Measurements from ENCODE around the gene CHAF1A. TPM values are rescaled to one million over a fixed set of nuclear protein-coding genes. Genes with fewer than 3 reads are reported as not detected.

CHAF1A gene
- total RNA-seq, 2 donors from 2014 or later = 2.6 to 5.0 TPM

DNA sequence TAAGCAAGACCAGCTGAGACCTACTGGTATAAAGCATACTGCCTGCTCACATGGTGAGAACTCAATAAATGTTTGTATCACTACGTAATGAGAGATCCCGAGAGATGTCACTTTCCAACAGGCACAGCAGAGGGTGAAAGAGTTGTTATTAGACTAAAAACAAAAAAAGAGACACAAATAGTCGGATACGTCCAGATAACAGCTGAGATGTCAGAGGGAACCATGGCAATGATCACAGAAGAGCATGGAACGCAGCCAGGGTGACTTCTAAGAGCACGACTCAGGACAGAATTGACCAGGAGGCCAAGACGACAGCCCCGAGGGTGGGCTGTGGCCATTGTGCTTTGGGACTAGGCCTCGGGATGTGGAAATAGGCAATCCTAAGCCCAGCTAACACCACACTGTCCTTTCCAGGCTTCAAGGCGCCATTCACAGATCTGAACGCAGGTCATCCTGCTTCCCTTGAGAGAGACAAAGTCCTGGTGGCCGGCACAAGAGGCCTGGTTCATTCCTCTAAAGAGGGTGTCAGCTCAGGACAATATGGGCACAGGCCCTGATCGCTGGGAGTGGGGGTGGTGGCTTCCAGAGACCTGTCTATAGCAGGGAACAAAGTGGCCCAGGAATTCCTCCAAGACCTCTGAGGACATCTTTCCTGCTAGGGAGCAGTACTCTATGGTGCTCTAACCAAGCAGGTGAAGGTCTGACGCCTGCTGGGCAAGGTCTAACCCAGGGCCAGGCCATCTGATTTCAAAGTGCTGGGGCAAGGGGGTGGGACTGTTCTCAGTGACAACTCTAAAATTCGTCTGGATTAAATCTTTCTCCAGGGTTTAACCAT is 5.3 kb upstream of the CHAF1A start:
- Histone ChIP-seq H3K4me1 (peaks cover 0 to 76% of the 10 kb centered on the region in 2 donors), H3K27me3 (no peaks in the 10 kb centered on the region), H3K36me3 (no peaks in the 10 kb centered on the region), H3K27ac (peak overlapping the region; percentile 52 to 63), H3K4me3 (no peak overlapping the region), H3K9me3 (no peaks in the 10 kb centered on the region)
- no peak for DNase-seq (ENCODE audit: low spot score)
- TF ChIP-seq, protein P1, sequence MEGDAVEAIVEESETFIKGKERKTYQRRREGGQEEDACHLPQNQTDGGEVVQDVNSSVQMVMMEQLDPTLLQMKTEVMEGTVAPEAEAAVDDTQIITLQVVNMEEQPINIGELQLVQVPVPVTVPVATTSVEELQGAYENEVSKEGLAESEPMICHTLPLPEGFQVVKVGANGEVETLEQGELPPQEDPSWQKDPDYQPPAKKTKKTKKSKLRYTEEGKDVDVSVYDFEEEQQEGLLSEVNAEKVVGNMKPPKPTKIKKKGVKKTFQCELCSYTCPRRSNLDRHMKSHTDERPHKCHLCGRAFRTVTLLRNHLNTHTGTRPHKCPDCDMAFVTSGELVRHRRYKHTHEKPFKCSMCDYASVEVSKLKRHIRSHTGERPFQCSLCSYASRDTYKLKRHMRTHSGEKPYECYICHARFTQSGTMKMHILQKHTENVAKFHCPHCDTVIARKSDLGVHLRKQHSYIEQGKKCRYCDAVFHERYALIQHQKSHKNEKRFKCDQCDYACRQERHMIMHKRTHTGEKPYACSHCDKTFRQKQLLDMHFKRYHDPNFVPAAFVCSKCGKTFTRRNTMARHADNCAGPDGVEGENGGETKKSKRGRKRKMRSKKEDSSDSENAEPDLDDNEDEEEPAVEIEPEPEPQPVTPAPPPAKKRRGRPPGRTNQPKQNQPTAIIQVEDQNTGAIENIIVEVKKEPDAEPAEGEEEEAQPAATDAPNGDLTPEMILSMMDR (IDR thresholded peaks at IDR 0.05) = no peak

DNA sequence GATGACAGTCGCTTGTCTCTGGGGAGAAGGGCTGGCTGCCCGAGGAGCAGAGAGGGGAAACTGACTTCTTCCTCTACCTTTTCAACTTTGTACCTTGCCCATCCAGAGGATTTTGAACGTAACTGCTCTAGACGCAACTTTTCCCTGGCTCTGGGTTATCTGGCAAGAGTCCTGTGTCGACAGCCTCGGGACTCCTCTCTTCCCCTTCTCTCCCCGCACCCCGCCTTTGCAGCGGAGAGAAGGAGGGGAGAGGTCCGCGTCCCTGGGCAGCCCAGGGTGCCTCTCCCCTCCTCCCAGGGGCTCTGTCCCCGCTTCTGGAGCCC is 2.7 kb upstream of the CHAF1A start:
- Histone ChIP-seq H3K27ac (peak overlapping the region; percentile 97 to 98), H3K9me3 (no peaks in the 10 kb centered on the region), H3K36me3 (no peaks in the 10 kb centered on the region), H3K27me3 (no peaks in the 10 kb centered on the region), H3K4me1 (peaks cover 0 to 61% of the 10 kb centered on the region in 2 donors), H3K4me3 (peak overlapping the region; percentile 97 to 100)
- no peak for DNase-seq (ENCODE audit: low spot score)
- TF ChIP-seq, protein P1 (IDR thresholded peaks at IDR 0.05) = no peak

DNA sequence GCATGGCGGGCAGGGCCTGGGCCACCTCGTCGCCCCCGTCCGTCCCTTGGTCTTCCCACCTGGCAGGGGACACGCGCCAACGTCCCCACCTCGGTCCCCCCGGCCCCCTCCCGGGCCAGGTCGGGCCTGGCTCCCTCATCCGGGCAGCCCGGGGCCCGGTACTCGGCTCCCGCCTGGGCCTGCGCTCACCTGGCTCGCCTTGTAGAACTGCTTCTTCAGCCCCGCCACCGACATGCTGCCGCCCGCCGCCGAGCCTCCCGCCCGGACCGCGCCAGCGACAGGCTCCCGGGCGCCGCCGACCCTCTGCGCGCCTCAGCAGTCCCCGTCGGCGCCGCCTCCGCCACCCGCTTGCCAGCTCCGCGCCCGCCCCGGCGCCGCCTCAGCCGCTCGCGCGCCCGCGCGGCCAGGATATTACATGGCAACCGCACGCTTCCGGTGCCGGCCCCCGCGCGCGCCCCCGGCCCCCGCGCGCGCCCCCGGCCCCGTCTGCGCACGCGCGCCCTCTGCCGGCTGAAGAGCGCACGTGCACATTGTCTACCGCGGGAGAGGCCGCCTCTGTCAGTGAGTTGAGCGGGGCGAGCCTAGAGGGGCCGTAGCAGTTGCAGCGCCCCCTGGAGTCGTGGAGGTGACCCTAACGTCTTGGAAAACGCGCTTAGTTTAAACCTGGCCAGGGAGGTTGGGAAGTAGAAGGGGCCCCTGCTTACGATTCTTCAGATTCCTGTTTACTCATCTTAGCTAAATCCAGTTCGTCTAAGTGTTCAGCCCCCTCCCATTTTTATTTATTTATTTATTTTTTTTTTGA is 2.1 kb upstream of the CHAF1A start, which contains the start of gene SH3GL1:
Gene SH3GL1, minus strand, starts transcription at position 413 of the 802 bp plus-strand sequence. Its CDS starts 179 bp downstream, at position 234.
- TF ChIP-seq, protein P1 (IDR thresholded peaks at IDR 0.05) = peak; percentile 91 to 95
- DNase-seq (ENCODE audit: low spot score) = peak; percentile 93
- Histone ChIP-seq H3K4me1 (peaks cover 0 to 57% of the 10 kb centered on the region in 2 donors), H3K36me3 (no peaks in the 10 kb centered on the region), H3K27ac (peak within 1 kb of the TSS; percentile 97 to 98), H3K9me3 (no peaks in the 10 kb centered on the region), H3K4me3 (peak within 1 kb of the TSS; percentile 97 to 100), H3K27me3 (no peaks in the 10 kb centered on the region)

DNA sequence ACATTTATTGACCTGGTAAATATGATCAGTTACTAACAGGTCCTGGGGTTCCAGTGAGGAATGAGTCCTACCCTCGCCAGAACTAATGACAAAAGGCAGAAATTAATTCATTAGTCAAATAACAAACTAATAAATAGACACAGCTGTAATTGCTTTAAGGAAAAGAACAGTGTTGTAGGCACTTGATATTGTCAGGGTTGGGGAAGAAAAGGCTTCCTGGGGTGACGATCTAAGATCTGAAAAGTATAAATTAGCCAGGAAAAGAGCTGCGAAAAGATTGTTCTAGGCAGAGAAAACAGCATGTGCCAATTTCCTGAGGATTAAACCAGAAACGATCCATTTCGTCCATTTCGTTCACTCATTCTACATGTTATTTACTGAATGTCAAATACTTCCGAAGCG is 670 bp upstream of the CHAF1A start:
- peaks cover 0 to 53% of the 10 kb centered on the region in 2 donors for H3K4me1 ChIP-seq
- H3K27ac ChIP-seq = peak overlapping the region; percentile 96 to 97
- DNase-seq (ENCODE audit: low spot score) = no peak
- TF ChIP-seq, protein P1 (IDR thresholded peaks at IDR 0.05) = no peak
- no peaks in the 10 kb centered on the region for H3K9me3 ChIP-seq
- peak overlapping the region; percentile 31 to 91 for H3K4me3 ChIP-seq
- no peaks in the 10 kb centered on the region for H3K27me3 ChIP-seq
- H3K36me3 ChIP-seq = no peaks in the 10 kb centered on the region

DNA sequence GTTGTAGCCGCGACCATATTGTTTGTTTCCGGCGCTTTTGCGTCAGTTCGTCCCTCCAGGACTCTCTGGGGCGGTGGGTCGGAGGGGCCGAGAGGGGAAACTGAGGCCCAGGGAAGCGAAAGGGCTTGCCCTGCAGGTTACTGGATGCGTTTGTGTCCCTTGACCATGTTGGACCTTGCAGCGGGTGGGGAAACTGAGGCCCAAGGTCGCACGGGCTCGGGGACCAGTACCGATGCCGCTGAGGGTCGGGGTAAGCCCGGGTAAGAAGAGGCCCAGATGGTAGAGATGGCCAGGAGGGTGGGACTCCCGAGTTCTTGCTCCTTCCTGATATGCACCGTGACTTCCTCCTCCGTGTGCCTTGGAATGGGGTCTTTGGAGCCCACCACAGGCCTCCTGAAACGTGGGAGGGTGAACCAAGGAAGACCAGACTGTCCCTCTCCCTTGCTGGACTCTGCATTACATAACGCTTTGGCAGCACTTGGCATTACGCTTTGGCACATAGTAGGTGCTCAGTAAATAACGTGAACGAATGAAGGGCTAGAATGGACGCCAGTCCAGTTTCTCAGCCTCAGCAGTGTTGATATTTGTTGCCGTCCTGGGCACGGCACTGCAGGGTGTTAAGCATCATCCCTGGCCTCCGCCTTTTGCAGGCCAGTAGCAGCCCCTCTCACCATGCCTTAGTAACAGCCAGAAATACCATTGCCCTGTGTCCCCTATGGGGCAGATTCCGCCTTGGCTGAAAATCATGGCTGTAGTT is 743 bp downstream of the CHAF1A start:
- TF ChIP-seq, protein P1 (IDR thresholded peaks at IDR 0.05) = no peak
- Histone ChIP-seq H3K27ac (peak overlapping the region; percentile 53 to 97), H3K4me3 (peak overlapping the region; percentile 63 to 91), H3K4me1 (peaks cover 0 to 39% of the 10 kb centered on the region in 2 donors), H3K36me3 (no peaks in the 10 kb centered on the region), H3K27me3 (no peaks in the 10 kb centered on the region), H3K9me3 (no peaks in the 10 kb centered on the region)
- no peak for DNase-seq (ENCODE audit: low spot score)
